Hepatocyte (in vitro differentiated cells): Measurements from ENCODE around the gene ALG14. TPM values are rescaled to one million over a fixed set of nuclear protein-coding genes. Genes with fewer than 3 reads are reported as not detected.

Source experiments
- DNase-seq: peaks from one replicate; pipeline ENCODE4 v3.0.0-alpha.2; 2016; ENCODE audit warnings: low spot score
- H2AFZ ChIP-seq: fragments of 200-600 bp; sonication (generic); 2 replicates; pipeline ENCODE4 v1.6.0; 2016; ENCODE audit warnings: antibody characterized with exemption, mild to moderate bottlenecking
- H3K27ac ChIP-seq: fragments of 200-600 bp; sonication (generic); 2 replicates; pipeline ENCODE4 v1.5.1; 2016; ENCODE audit warnings: mild to moderate bottlenecking
- H3K27me3 ChIP-seq: fragments of 200-600 bp; sonication (generic); 2 replicates; pipeline ENCODE4 v1.6.1; 2016
- H3K36me3 ChIP-seq: fragments of 200-600 bp; sonication (generic); replicated peaks from 2 replicates; pipeline ENCODE4 v1.5.1; 2016; ENCODE audit warnings: low read depth; ENCODE audit not compliant: insufficient read depth
- H3K4me1 ChIP-seq: fragments of 200-600 bp; sonication (generic); 2 replicates; pipeline ENCODE4 v1.5.1; 2016; ENCODE audit warnings: mild to moderate bottlenecking, moderate library complexity; ENCODE audit not compliant: insufficient read depth
- H3K4me2 ChIP-seq: fragments of 200-600 bp; sonication (generic); 2 replicates; pipeline ENCODE4 v1.6.0; 2016
- H3K4me3 ChIP-seq: fragments of 200-600 bp; sonication (generic); 2 replicates; pipeline ENCODE4 v1.5.1; 2016; ENCODE audit warnings: mild to moderate bottlenecking
- H3K79me2 ChIP-seq: fragments of 200-600 bp; sonication (generic); 2 replicates; pipeline ENCODE4 v1.6.0; 2017; ENCODE audit warnings: mild to moderate bottlenecking
- H3K9me2 ChIP-seq: fragments of 200-600 bp; sonication (generic); replicated peaks from 2 replicates; pipeline ENCODE4 v1.6.0; 2017; ENCODE audit warnings: mild to moderate bottlenecking; ENCODE audit not compliant: insufficient read depth
- H3K9me3 ChIP-seq: fragments of 200-600 bp; sonication (generic); 2 replicates; pipeline ENCODE4 v1.5.1; 2016; ENCODE audit warnings: low read depth, mild to moderate bottlenecking
- H4K20me1 ChIP-seq: fragments of 200-600 bp; sonication (generic); 2 replicates; pipeline ENCODE4 v1.6.0; 2016; ENCODE audit warnings: mild to moderate bottlenecking; ENCODE audit not compliant: insufficient read depth, poor library complexity, severe bottlenecking
- CTCF ChIP-seq: fragments of 200-600 bp; sonication (generic); IDR thresholded peaks from 2 replicates; pipeline ENCODE4 v1.5.1; 2016; ENCODE audit warnings: antibody characterized with exemption, mild to moderate bottlenecking; ENCODE audit not compliant: poor library complexity
- EZH2 ChIP-seq: fragments of 200-600 bp; sonication (generic); IDR thresholded peaks from 2 replicates; pipeline ENCODE4 v1.6.1; 2016; ENCODE audit warnings: antibody characterized with exemption, mild to moderate bottlenecking, borderline replicate concordance
- EZH2phosphoT487 ChIP-seq: fragments of 200-600 bp; sonication (generic); IDR thresholded peaks from one replicate; pipeline ENCODE4 v1.6.1; 2018; ENCODE audit warnings: antibody characterized with exemption, mild to moderate bottlenecking, low read depth, moderate library complexity; ENCODE audit not compliant: unreplicated experiment, severe bottlenecking
- WGBS: methylation state at CpG from one replicate; pipeline ENCODE4 v1.1.6; 2016; ENCODE audit warnings: low lambda C conversion rate; ENCODE audit errors: missing lambda C conversion rate; 5-methylcytosine and 5-hydroxymethylcytosine counted together
- polyA plus RNA-seq: library from polyadenylated mRNA; unstranded; fragments of >200 nt; fragmentation: Nextera tagmentation; extraction: Ambion mirVana; gene quantifications from 2 replicates; pipeline ENCODE4 v1.2.1, GENCODE V29; 2016
- total RNA-seq: library from RNA; depleted of rRNA; stranded (reverse); fragments of >200 nt; gene quantifications from 2 replicates; pipeline ENCODE4 v1.2.3, GENCODE V29; 2014

Gene ALG14
- total and polyA plus RNA-seq, 2 experiments from 2014 or later, result 2.5 to 22.5 TPM

GRCh38 chr1:94951509-94952208 lies 121.1 kb downstream of the ALG14 start:
- H4K20me1 ChIP-seq, result no peaks in the 10 kb centered on the region
- H3K4me1 ChIP-seq, result peaks cover 46% of the 10 kb centered on the region
- no peaks in the 10 kb centered on the region for H3K9me3 ChIP-seq
- H3K4me2 ChIP-seq, result no peak overlapping the region
- H3K9me2 ChIP-seq, result no peaks in the 10 kb centered on the region
- H3K79me2 ChIP-seq, result no peaks in the 10 kb centered on the region
- WGBS, result 53% methylated on average over 5 of the region's 5 CpGs
- H3K4me3 ChIP-seq, result no peak overlapping the region
- TF ChIP-seq EZH2 (no peak), CTCF (no peak), EZH2phosphoT487 (no peak)
- H2AFZ ChIP-seq, result no peak overlapping the region
- H3K27me3 ChIP-seq, result no peaks in the 10 kb centered on the region
- no peak overlapping the region for H3K27ac ChIP-seq
- DNase-seq, result no peak
- H3K36me3 ChIP-seq, result no peaks in the 10 kb centered on the region

GRCh38 chr1:94951046-94951445 lies 121.7 kb downstream of the ALG14 start:
- Histone ChIP-seq H3K79me2 (no peaks in the 10 kb centered on the region), H3K36me3 (no peaks in the 10 kb centered on the region), H3K4me2 (no peak overlapping the region), H3K27me3 (no peaks in the 10 kb centered on the region), H4K20me1 (no peaks in the 10 kb centered on the region), H2AFZ (no peak overlapping the region), H3K9me2 (no peaks in the 10 kb centered on the region), H3K9me3 (no peaks in the 10 kb centered on the region), H3K4me3 (no peak overlapping the region), H3K4me1 (peaks cover 49% of the 10 kb centered on the region), H3K27ac (no peak overlapping the region)
- 56% methylated on average over 2 of the region's 2 CpGs for WGBS
- TF ChIP-seq EZH2phosphoT487, result no peak
- TF ChIP-seq EZH2, result no peak
- TF ChIP-seq CTCF, result no peak
- DNase-seq, result no peak

- H3K79me2 ChIP-seq, result no peaks in the 10 kb centered on the region
- no peak for TF ChIP-seq EZH2
- no peak for TF ChIP-seq CTCF
- 29% methylated on average over 4 of the region's 4 CpGs for WGBS
- no peak overlapping the region for H2AFZ ChIP-seq
- H4K20me1 ChIP-seq, result no peaks in the 10 kb centered on the region
- H3K4me1 ChIP-seq, result peaks cover 40% of the 10 kb centered on the region
- no peak overlapping the region for H3K4me2 ChIP-seq
- no peak overlapping the region for H3K27ac ChIP-seq
- no peak for DNase-seq
- H3K9me2 ChIP-seq, result no peaks in the 10 kb centered on the region
- no peaks in the 10 kb centered on the region for H3K27me3 ChIP-seq
- no peaks in the 10 kb centered on the region for H3K9me3 ChIP-seq
- H3K36me3 ChIP-seq, result no peaks in the 10 kb centered on the region
- H3K4me3 ChIP-seq, result no peak overlapping the region
Observed at GRCh38 chr1:94949681-94950661, 122.8 kb downstream of the ALG14 start.
